Psoas muscle (tissue), 8 donors: ENCODE measurements around the gene SYT13. TPM values are rescaled to one million over a fixed set of nuclear protein-coding genes. Genes with fewer than 3 reads are reported as not detected.
"Not testable (repeated sequence)": the region's sequence is repeated elsewhere in the genome, so short reads cannot be mapped to it uniquely, and the experiment has no call there.

ENCODE experiments used
- ATAC-seq, 4 donors: fragments of 200-7000 bp; cut with Tn5 transposase; one replicate each; pipeline ENCODE4 v1.9.1; 2020; ENCODE audit warnings: moderate library complexity in 3 of 4, mild to moderate bottlenecking in 2 of 4
- DNase-seq, 2 donors: peaks; one replicate each; pipeline ENCODE4 v3.0.0-alpha.2; 2020
- H3K27ac ChIP-seq: fragments of 200-600 bp; one replicate; pipeline ENCODE4 v1.8.0; 2022
- H3K27me3 ChIP-seq, 3 donors: fragments of 200-600 bp in 1 of 3; one replicate each; pipeline versions ENCODE4 v1.6.1 to v1.8.0; 2013 to 2022; ENCODE audit warnings: low read length in 2 of 3, mild to moderate bottlenecking in 2 of 3, moderate library complexity in 1 of 3; ENCODE audit not compliant: insufficient read depth in 3 of 3
- H3K36me3 ChIP-seq, 2 donors: fragments of 200-600 bp in 1 of 2; one replicate each; pipeline versions ENCODE4 v1.6.1 to v1.8.0; 2013 to 2022; ENCODE audit warnings: low read depth in 1 of 2, mild to moderate bottlenecking in 1 of 2, moderate library complexity in 1 of 2; ENCODE audit not compliant: insufficient read depth in 1 of 2
- H3K4me1 ChIP-seq: fragments of 200-600 bp; one replicate; pipeline ENCODE4 v1.8.0; 2022
- H3K4me3 ChIP-seq: fragments of 200-600 bp; one replicate; pipeline ENCODE4 v1.8.0; 2022; ENCODE audit warnings: mild to moderate bottlenecking
- H3K9me3 ChIP-seq: fragments of 200-600 bp; one replicate; pipeline ENCODE4 v1.8.0; 2022
- CTCF ChIP-seq: fragments of 200-600 bp; IDR thresholded peaks from one replicate; pipeline ENCODE4 v1.8.0; 2022; ENCODE audit warnings: antibody characterized with exemption
- WGBS, 3 donors: extraction: QIAGEN DNeasy Blood & Tissue Kit; methylation state at CpG; one replicate each; pipeline versions ENCODE4 v1.1.6 to v1.1.7; 2013; 5-methylcytosine and 5-hydroxymethylcytosine counted together
- intact Hi-C, 2 donors: fragments of 100-400 bp; cut with DNase I; formaldehyde crosslinking; loops; one replicate each; pipeline versions ENCODE4 v1.11.0 to v1.14.2; 2022
- polyA plus RNA-seq, 3 donors: library from polyadenylated mRNA; stranded (reverse); fragments of 200-250 nt; gene quantifications; one replicate each; pipeline ENCODE4 v1.2.3, GENCODE V29; 2013
- total RNA-seq, 4 donors: library from RNA; stranded (reverse); fragmentation: NEBNext Ultra II Directional in 2 of 4; extraction: Animal tissue kit (Norgen Biotek cat#: 25700) in 2 of 4; gene quantifications; one replicate each; pipeline versions ENCODE4 v1.2.1 to v1.2.4, GENCODE V29; 2021 to 2023
- donor health status: healthy with polysubstance abuse.
- donor health status: DM: no; HTN: no; CAD: no; lungs with moderate emphysema.
- donor health status: Bipolar disorder and iron deficiency.
- donor health status: healthy.
- donor health status: DM: yes; HTN: yes; CAD: no.
- donor health status: DM: no; HTN: no; CAD: no.
- donor health status: DM: no; HTN: no; CAD: no.
- donor health status: DM: yes; HTN: yes; CAD: no.

SYT13 gene
- total and polyA plus RNA-seq, 7 donors, result 0.05 to 0.22 (median 0.08) TPM; not detected in 1

- no peak for TF ChIP-seq CTCF
- Histone ChIP-seq H3K27ac (no peak overlapping the region), H3K4me3 (no peak overlapping the region), H3K27me3 (peaks cover 0 to 26% (median under 1%) of the 10 kb centered on the region in 3 donors), H3K9me3 (no peaks in the 10 kb centered on the region), H3K36me3 (no peaks in the 10 kb centered on the region), H3K4me1 (no peaks in the 10 kb centered on the region)
- ATAC-seq, result no peak
- WGBS, 3 donors, result 77 to 86% (median 86%) methylated on average over 4 of the region's 4 CpGs
- intact Hi-C loops, result loop anchor here (2.0 to 5.0 kb wide), 3 partner anchors 38 to 357 kb away; no protein-coding TSS in a partner anchor
- DNase-seq, result no peak
Observed at GRCh38 chr11:45294499-45294898, 8.4 kb upstream of the SYT13 start.

- WGBS, 3 donors, result 23 to 32% (median 28%) methylated on average over 11 of the region's 11 CpGs
- DNase-seq (peak; percentile 73 to 85), ATAC-seq (peak; percentile 72 to 91 (median 74))
Observed at GRCh38 chr11:45293566-45294192, 7.5 kb upstream of the SYT13 start.

GRCh38 chr11:45290586-45290985 is 4.4 kb upstream of the SYT13 start:
- Histone ChIP-seq H3K9me3 (no peaks in the 10 kb centered on the region), H3K27ac (no peak overlapping the region), H3K36me3 (no peaks in the 10 kb centered on the region), H3K27me3 (peaks cover 0 to 63% (median 12%) of the 10 kb centered on the region in 3 donors), H3K4me3 (no peak overlapping the region), H3K4me1 (no peaks in the 10 kb centered on the region)
- DNase-seq (no peak), ATAC-seq (no peak)
- 89 to 100% (median 93%) methylated on average over 1 of the region's 1 CpG for WGBS, 3 donors
- TF ChIP-seq CTCF, result no peak
- intact Hi-C loops, result loop anchor here (5.0 kb wide), 2 partner anchors 348 to 353 kb away; no protein-coding TSS in a partner anchor

More at GRCh38 chr11:45293566-45294192, 7.5 kb upstream of the SYT13 start:
- not testable (repeated sequence) for H3K9me3 ChIP-seq, H3K27ac ChIP-seq, H3K4me1 ChIP-seq, H3K4me3 ChIP-seq, H3K36me3 ChIP-seq
- H3K27me3 ChIP-seq, result peaks cover 0 to 34% (median 2%) of the 10 kb centered on the region in 3 donors
- peak; percentile 61 for TF ChIP-seq CTCF
- intact Hi-C loops, result loop anchor here (1.0 to 5.0 kb wide), 5 partner anchors 39 to 356 kb away; no protein-coding TSS in a partner anchor

- Histone ChIP-seq H3K4me3 (no peak overlapping the region), H3K9me3 (no peaks in the 10 kb centered on the region), H3K4me1 (no peaks in the 10 kb centered on the region), H3K36me3 (no peaks in the 10 kb centered on the region), H3K27ac (no peak overlapping the region), H3K27me3 (peaks cover 0 to 76% (median 16%) of the 10 kb centered on the region in 3 donors)
- ATAC-seq (no peak), DNase-seq (no peak)
- 54 to 63% (median 57%) methylated on average over 1 of the region's 1 CpG for WGBS, 3 donors
- TF ChIP-seq CTCF, result no peak
- intact Hi-C loops, result no loop called here
Observed at GRCh38 chr11:45289369-45289768, 3.2 kb upstream of the SYT13 start.
